ENCODE results near the gene LCAT.

Gene LCAT

GRCh38 chr16:67909056-67909742 lies 34.7 kb downstream of the LCAT start:
- no peak for DNase-seq

- no peak for DNase-seq
Measured at GRCh38 chr16:67907397-67908180, 36.3 kb downstream of the LCAT start.

GRCh38 chr16:67902831-67903230 lies 41.1 kb downstream of the LCAT start:
- no peak for DNase-seq

- DNase-seq = no peak
Measured at GRCh38 chr16:67901734-67902133, 42.2 kb downstream of the LCAT start.

- DNase-seq = no peak
Measured at GRCh38 chr16:67897231-67897630, 46.7 kb downstream of the LCAT start.

- no peak for DNase-seq
Measured at GRCh38 chr16:67893743-67894399, 50.0 kb downstream of the LCAT start.

- peak; percentile 94 for DNase-seq
Measured at GRCh38 chr16:67892899-67893742, 50.8 kb downstream of the LCAT start, which contains the start of gene PSKH1. TSS of gene PSKH1 (plus strand) at chr16:67893254. CDS start at chr16:67908750, 15,496 bp downstream.

GRCh38 chr16:67892375-67892774 lies 51.5 kb downstream of the LCAT start:
- no peak for DNase-seq
